Measurements from ENCODE around the gene PIK3CB. TPM values are rescaled to one million over a fixed set of nuclear protein-coding genes. Genes with fewer than 3 reads are reported as not detected.

Gene PIK3CB
- total RNA-seq, 1 experiment from 2014 or later, result 35.6 TPM

GRCh38 chr3:138817695-138818094, 17.0 kb downstream of the PIK3CB start:
- H3K23me2 ChIP-seq (ENCODE audit: insufficient read length, low read depth, low read length, poor library complexity, severe bottlenecking), result no peaks in the 10 kb centered on the region
- no peak overlapping the region for H3T11ph ChIP-seq (ENCODE audit: low read length)
- Mint-ChIP-seq H3K36me3 (ENCODE audit: insufficient read depth in 1 of 3, low read depth in 3 of 3) (peaks cover 0 to 21% (median 6%) of the 10 kb centered on the region in 3 experiments; a peak in 6 of 7 replicates), H3K9me3 (no peaks in the 10 kb centered on the region), H3K4me3 (no peak overlapping the region), H3K4me1 (peaks cover 5 to 10% of the 10 kb centered on the region in 2 experiments), H3K27ac (no peak overlapping the region; a peak in 1 of 7 replicates), H3K27me3 (ENCODE audit: low read depth) (no peaks in the 10 kb centered on the region)
- peaks cover 2% of the 10 kb centered on the region for H3K79me1 ChIP-seq (ENCODE audit: insufficient read depth, low read depth, low read length, poor library complexity, severe bottlenecking)
- no peak overlapping the region for H2BK15ac ChIP-seq (ENCODE audit: low read depth, low read length)
- no peak overlapping the region for H2BK5ac ChIP-seq (ENCODE audit: insufficient read length, low read length)
- no peak overlapping the region for H3K23ac ChIP-seq (ENCODE audit: insufficient read length, low read depth, low read length)
- peaks cover 6% of the 10 kb centered on the region; the same call in 1 of the 2 replicates for H3K79me2 ChIP-seq (ENCODE audit: insufficient read depth, low read length)
- no peaks in the 10 kb centered on the region for H3K4me1 ChIP-seq (ENCODE audit: insufficient read depth, low read length)
- H2BK120ac ChIP-seq (ENCODE audit: low read depth, low read length, poor library complexity, severe bottlenecking), result no peak overlapping the region
- H3K27ac ChIP-seq (ENCODE audit: insufficient read length, low read depth, low read length), result no peak overlapping the region
- H2BK20ac ChIP-seq (ENCODE audit: low read depth, low read length, poor library complexity, severe bottlenecking), result no peak overlapping the region
- H2AK5ac ChIP-seq (ENCODE audit: insufficient read length, low read length), result no peak overlapping the region
- no peaks in the 10 kb centered on the region for H3K9me3 ChIP-seq (ENCODE audit: control insufficient read depth, low read depth, low read length)
- no peak overlapping the region for H3K18ac ChIP-seq (ENCODE audit: insufficient read length, low read depth, low read length)
- no peak overlapping the region for H4K91ac ChIP-seq (ENCODE audit: insufficient read length, low read depth, low read length)
- no peak overlapping the region for H3K4me2 ChIP-seq (ENCODE audit: insufficient read depth, insufficient read length, low read length)
- no peak overlapping the region for H3K9ac ChIP-seq (ENCODE audit: extremely low read depth, insufficient read length, low read length)
- H4K5ac ChIP-seq (ENCODE audit: insufficient read length, low read depth, low read length), result no peak overlapping the region
- TF ChIP-seq CTCF (conservative IDR thresholded peaks at IDR 0.05), result no peak
- no peak overlapping the region for H2AFZ ChIP-seq (ENCODE audit: low read length)
- no peak for DNase-seq
- H3K4ac ChIP-seq (ENCODE audit: low read depth, low read length), result no peak overlapping the region
- H2BK12ac ChIP-seq (ENCODE audit: insufficient read length, low read depth, low read length), result no peak overlapping the region
- no CpG with 5 or more reads among the region's 3 CpGs for WGBS (ENCODE audit: extremely low coverage, insufficient read length, low lambda C conversion rate)
- no peaks in the 10 kb centered on the region for H3K27me3 ChIP-seq (ENCODE audit: insufficient read depth, low read length)
- H3K56ac ChIP-seq (ENCODE audit: insufficient read length, low read depth, low read length), result no peak overlapping the region
- no peak overlapping the region for H4K8ac ChIP-seq (replicated peaks; ENCODE audit: insufficient read length, low read depth, low read length)
- H3K14ac ChIP-seq (ENCODE audit: insufficient read depth, low read length), result no peak overlapping the region
- H4K20me1 ChIP-seq (ENCODE audit: control insufficient read depth, insufficient read depth, insufficient read length), result no peaks in the 10 kb centered on the region
